Loucy (cell line): ENCODE measurements around the gene ABCG4.
A peak's percentile ranks its signal among the peaks of the same experiment; 100 is the strongest.

ENCODE experiments used
- H2AFZ ChIP-seq: fragments of 200-600 bp; sonication (generic); 2 replicates; pipeline ENCODE4 v1.6.0; 2016; ENCODE audit warnings: antibody characterized with exemption, mild to moderate bottlenecking, low read length, moderate library complexity
- H3F3A ChIP-seq: fragments of 200-600 bp; 2 replicates; pipeline ENCODE4 v1.6.0; 2016; ENCODE audit warnings: antibody characterized with exemption, low read depth, mild to moderate bottlenecking
- H3K27me3 ChIP-seq: fragments of 200-600 bp; sonication (generic); 2 replicates; pipeline ENCODE4 v1.6.1; 2014; ENCODE audit warnings: low read length, mild to moderate bottlenecking; ENCODE audit not compliant: insufficient read depth, poor library complexity, severe bottlenecking
- H3K36me3 ChIP-seq: fragments of 200-600 bp; sonication (generic); 2 replicates; pipeline ENCODE4 v1.6.1; 2016; ENCODE audit warnings: low read length; ENCODE audit not compliant: insufficient read depth
- H3K4me1 ChIP-seq: fragments of 200-600 bp; sonication (generic); 2 replicates; pipeline ENCODE4 v1.5.1; 2014; ENCODE audit warnings: low read length, mild to moderate bottlenecking; ENCODE audit not compliant: insufficient read depth, poor library complexity, severe bottlenecking
- H3K4me2 ChIP-seq: fragments of 200-600 bp; sonication (generic); 2 replicates; pipeline ENCODE4 v1.6.0; 2014; ENCODE audit warnings: antibody characterized with exemption, low read length, low read depth, mild to moderate bottlenecking; ENCODE audit not compliant: poor library complexity, severe bottlenecking
- H3K4me3 ChIP-seq: fragments of 200-600 bp; sonication (generic); 2 replicates; pipeline ENCODE4 v1.5.1; 2014; ENCODE audit warnings: low read length, mild to moderate bottlenecking, mixed read lengths; ENCODE audit not compliant: poor library complexity, severe bottlenecking
- H3K79me2 ChIP-seq: fragments of 200-600 bp; sonication (generic); 2 replicates; pipeline ENCODE4 v1.6.1; 2014; ENCODE audit warnings: low read length; ENCODE audit not compliant: insufficient read depth
- H3K9ac ChIP-seq: fragments of 200-600 bp; sonication (generic); 2 replicates; pipeline ENCODE4 v1.6.0; 2014; ENCODE audit warnings: mild to moderate bottlenecking, low read depth, low read length, moderate library complexity; ENCODE audit not compliant: poor library complexity, severe bottlenecking
- H3K9me2 ChIP-seq: fragments of 200-600 bp; sonication (generic); replicated peaks from 2 replicates; pipeline ENCODE4 v1.6.1; 2016; ENCODE audit warnings: low read depth, low read length, mixed read lengths
- H3K9me3 ChIP-seq: fragments of 200-600 bp; sonication (generic); 2 replicates; pipeline ENCODE4 v1.6.1; 2014; ENCODE audit warnings: mild to moderate bottlenecking, antibody characterized with exemption, low read length, low read depth; ENCODE audit not compliant: insufficient read depth
- H4K20me1 ChIP-seq: fragments of 200-600 bp; sonication (generic); 2 replicates; pipeline ENCODE4 v1.6.0; 2014; ENCODE audit warnings: antibody characterized with exemption, low read length, mild to moderate bottlenecking; ENCODE audit not compliant: insufficient read depth, poor library complexity, severe bottlenecking
- CTCF ChIP-seq: fragments of 200-600 bp; sonication (generic); conservative IDR thresholded peaks from 2 replicates; pipeline ENCODE4 v1.5.1; 2014; ENCODE audit warnings: mild to moderate bottlenecking, antibody characterized with exemption, low read length
- EZH2phosphoT487 ChIP-seq: fragments of 200-600 bp; IDR thresholded peaks from 2 replicates; pipeline ENCODE4 v1.6.1; 2018; ENCODE audit warnings: antibody characterized with exemption, mild to moderate bottlenecking, moderate library complexity, borderline replicate concordance

Gene ABCG4

GRCh38 chr11:119144825-119145486 lies 3.9 kb upstream of the ABCG4 start:
- Histone ChIP-seq H2AFZ (peak overlapping the region; percentile 55), H4K20me1 (no peaks in the 10 kb centered on the region), H3K4me2 (no peak overlapping the region), H3K9me2 (no peaks in the 10 kb centered on the region), H3K4me1 (peaks cover 12% of the 10 kb centered on the region), H3F3A (no peaks in the 10 kb centered on the region), H3K9ac (no peak overlapping the region), H3K79me2 (no peaks in the 10 kb centered on the region), H3K36me3 (no peaks in the 10 kb centered on the region), H3K9me3 (no peaks in the 10 kb centered on the region), H3K27me3 (peaks cover 4% of the 10 kb centered on the region), H3K4me3 (no peak overlapping the region)
- TF ChIP-seq EZH2phosphoT487 = no peak
- peak; percentile 64 for TF ChIP-seq CTCF

GRCh38 chr11:119145551-119145950 lies 3.3 kb upstream of the ABCG4 start:
- Histone ChIP-seq H2AFZ (peak overlapping the region; percentile 43; the same call in 1 of the 2 replicates), H3K4me2 (no peak overlapping the region), H3K9me2 (no peaks in the 10 kb centered on the region), H3K9me3 (no peaks in the 10 kb centered on the region), H4K20me1 (no peaks in the 10 kb centered on the region), H3K27me3 (peaks cover 4% of the 10 kb centered on the region), H3K36me3 (no peaks in the 10 kb centered on the region), H3K9ac (no peak overlapping the region), H3F3A (no peaks in the 10 kb centered on the region), H3K4me3 (no peak overlapping the region), H3K79me2 (no peaks in the 10 kb centered on the region), H3K4me1 (peaks cover 12% of the 10 kb centered on the region)
- TF ChIP-seq EZH2phosphoT487 (no peak), CTCF (no peak)

GRCh38 chr11:119147604-119148333 lies 1.1 kb upstream of the ABCG4 start:
- H3F3A ChIP-seq = no peaks in the 10 kb centered on the region
- H3K79me2 ChIP-seq = no peaks in the 10 kb centered on the region
- no peaks in the 10 kb centered on the region for H4K20me1 ChIP-seq
- H3K4me2 ChIP-seq = peak overlapping the region; percentile 88
- 0 out of 2 replicates have a peak overlapping the region, but pooled peaks have one; percentile 90 for H2AFZ ChIP-seq
- peaks cover 4% of the 10 kb centered on the region for H3K27me3 ChIP-seq
- H3K9me2 ChIP-seq = no peaks in the 10 kb centered on the region
- H3K9ac ChIP-seq = peak overlapping the region; percentile 64
- no peak overlapping the region for H3K4me3 ChIP-seq
- peaks cover 12% of the 10 kb centered on the region for H3K4me1 ChIP-seq
- H3K36me3 ChIP-seq = no peaks in the 10 kb centered on the region
- TF ChIP-seq EZH2phosphoT487 (no peak), CTCF (no peak)
- H3K9me3 ChIP-seq = no peaks in the 10 kb centered on the region
